Measurements from ENCODE around the gene VIPR2.
"Not testable (repeated sequence)": the region's sequence is repeated elsewhere in the genome, so short reads cannot be mapped to it uniquely, and the experiment has no call there.

Gene VIPR2

GRCh38 chr7:159088016-159088865 lies 56.4 kb downstream of the VIPR2 start:
- no peak for ATAC-seq

GRCh38 chr7:159086301-159086925 lies 58.3 kb downstream of the VIPR2 start:
- no peak for ATAC-seq

DNA sequence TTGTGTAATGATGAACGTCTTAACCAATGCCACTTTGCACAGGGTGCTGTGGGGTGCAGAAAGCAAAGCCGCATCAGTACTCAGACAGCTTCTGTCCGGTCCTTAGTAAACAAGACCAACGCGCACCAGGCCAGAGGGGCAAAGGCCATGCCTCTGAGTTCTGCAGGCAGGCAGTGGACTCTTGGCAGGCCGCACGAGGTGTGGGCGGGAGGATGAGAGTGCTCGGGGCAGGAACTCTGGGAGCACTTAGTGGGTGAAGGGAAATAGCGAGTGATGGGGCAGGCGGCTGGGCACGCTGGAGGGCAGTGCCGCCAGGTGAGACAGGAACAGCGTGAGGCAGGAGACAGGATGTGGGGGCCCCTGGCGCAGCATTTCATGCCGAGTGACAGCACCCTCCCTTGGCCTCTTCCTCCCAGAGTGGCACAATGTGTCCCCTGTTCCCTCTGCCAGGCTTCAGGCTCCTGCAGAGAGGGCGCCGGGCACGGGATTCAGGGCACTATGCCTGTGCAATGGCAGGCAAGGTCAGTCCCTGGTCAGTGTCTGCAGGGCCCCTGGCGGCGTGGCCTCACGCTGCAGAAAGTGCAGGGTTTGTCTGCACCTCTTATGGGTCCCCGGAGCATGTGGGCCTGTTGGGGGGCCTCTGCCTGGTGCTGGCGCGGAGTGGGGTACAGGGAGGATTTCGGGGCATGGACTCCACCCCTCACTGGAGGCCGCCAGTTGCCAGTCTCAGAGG lies 60.4 kb downstream of the VIPR2 start:
- ATAC-seq: no peak

DNA sequence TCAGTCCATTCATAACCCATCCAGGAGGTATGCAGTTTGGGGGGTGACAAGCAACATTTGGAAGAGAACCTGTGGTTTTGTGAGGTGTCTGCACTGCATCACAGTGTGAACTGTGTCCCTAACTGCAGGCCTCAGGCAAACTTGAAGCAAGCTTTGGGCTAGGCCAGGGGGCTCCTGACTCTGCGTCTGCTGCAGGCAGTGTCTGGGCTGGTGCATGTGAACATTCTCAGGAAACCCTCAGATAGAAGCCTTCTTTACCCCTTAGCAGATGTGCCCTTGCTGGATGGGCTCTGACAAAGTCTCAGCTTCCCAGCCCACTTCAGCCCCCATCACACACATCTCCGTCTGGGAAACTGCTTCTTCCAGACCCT lies 61.0 kb downstream of the VIPR2 start:
- no peak for ATAC-seq

- ATAC-seq: no peak
Measured at GRCh38 chr7:159083001-159083697, 61.5 kb downstream of the VIPR2 start.

- ATAC-seq: not testable (repeated sequence)
Measured at GRCh38 chr7:159082075-159082474, 62.6 kb downstream of the VIPR2 start.

- ATAC-seq: no peak
Measured at GRCh38 chr7:159078911-159079270, 65.8 kb downstream of the VIPR2 start.

DNA sequence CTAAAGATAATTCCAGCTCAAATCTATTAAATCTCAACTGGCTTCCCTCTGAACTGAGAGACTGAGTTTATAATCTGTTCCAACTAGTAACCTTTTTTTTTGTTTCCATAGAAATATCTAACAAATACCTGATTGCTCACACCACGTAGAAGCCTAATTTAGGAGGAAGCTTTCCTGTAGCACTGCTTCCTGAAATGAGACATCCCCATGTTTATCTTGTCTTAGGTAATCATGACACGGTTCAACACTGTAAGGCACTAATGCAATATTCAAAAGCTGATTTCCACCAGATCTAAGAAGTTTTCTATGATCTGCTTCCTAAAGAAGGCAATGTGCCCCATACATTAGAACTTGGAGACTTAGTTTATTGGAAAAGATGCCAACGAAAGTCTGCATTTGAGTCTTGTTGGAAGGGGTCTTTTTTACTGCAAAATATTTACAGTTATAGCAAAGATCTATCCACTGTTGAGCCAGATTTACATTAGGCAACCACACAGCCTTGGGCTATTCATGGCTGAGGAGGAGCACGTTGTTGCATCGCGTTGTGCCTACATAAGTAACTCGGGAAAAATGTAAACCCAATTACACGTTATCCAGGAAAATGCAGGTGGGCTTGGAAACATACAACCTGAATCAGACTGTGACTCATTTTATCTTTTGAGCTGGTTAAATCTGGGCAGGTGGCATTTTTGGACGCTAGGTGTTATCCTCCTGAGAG lies 66.3 kb downstream of the VIPR2 start:
- no peak for ATAC-seq

DNA sequence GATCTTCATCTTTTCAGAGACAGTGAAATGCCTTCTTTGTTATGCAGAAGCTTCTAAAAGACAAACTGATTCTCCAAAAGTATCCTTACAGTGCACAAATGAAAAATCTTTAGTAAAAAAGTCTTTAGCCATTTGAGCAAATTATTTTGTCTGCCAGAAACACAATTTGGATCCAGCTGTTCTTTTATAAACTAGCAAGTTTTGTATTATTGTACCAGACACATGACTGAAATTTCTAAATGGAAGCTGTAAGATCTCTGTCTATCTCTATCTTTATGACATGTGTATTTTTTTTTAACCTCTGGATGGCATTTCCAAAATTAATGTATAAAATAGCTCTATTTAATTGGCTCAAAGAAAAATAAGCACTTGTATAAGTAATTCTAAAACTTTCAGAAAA lies 68.3 kb downstream of the VIPR2 start:
- ATAC-seq: no peak

DNA sequence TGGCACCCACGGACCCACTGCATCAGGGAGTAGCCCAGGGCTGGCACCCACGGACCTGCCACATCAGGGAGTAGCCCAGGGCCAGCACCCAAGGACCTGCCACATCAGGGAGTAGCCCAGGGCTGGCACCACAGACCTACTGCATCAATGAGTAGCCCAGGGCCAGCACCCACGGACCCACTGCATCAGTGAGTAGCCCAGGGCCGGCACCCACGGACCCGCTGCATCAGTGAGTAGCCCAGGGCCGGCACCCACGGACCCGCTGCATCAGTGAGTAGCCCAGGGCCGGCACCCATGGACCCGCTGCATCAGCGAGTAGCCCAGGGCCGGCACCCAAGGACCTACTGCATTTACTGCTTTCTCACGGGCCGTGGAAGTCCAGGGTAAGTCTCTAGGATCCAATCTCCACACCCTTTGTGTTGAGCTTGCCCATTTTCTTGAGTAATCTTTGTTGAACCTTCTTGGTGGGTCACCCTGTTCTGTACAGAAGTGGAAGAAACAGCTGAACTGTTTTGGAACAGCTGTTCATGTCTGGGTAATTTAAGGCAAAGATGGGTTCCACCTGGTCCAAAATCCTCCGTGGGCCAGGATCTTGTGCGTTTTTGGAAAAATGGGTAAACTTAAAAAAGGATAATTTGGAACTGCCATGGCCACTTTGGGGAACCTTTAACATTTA lies 69.0 kb downstream of the VIPR2 start:
- no peak for ATAC-seq

GRCh38 chr7:159071260-159071659 lies 73.4 kb downstream of the VIPR2 start:
- ATAC-seq: no peak

DNA sequence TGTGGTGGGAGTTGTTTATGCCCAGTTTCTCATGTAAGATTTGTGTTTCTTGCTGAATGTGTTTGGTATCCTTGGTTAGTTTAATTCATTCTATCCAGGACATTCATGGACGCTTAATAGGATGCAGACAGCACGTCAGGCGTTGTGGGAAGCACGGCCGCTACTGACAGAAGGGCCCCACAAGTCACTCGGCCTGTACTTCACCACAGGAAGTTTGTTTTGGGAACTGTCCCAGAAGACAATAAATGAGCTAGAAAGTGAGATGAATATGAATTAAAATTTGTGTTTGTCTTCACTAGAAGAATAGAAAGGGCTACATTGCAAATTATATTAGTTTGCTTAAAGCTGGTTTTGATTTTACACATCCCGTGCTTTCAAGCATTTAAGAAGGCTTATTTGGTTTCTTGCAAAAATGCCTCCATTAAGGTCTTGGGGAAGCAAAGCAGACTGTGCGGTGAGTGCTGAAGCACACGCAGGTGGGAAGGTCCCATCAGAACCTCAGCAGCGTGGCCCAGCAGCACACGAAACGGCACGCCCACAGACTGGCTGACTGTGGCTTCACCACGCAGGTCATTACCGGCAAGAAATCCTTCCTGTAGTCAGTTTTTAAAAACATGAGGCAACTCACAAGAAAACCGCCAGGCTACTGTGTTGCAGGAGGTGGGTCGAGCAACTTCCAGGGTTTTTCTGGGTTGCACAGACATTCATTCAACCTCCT lies 74.1 kb downstream of the VIPR2 start:
- peak in 1 of 2 donors; percentile 24 for ATAC-seq

- ATAC-seq: no peak
Measured at GRCh38 chr7:159068893-159069448, 75.7 kb downstream of the VIPR2 start.

DNA sequence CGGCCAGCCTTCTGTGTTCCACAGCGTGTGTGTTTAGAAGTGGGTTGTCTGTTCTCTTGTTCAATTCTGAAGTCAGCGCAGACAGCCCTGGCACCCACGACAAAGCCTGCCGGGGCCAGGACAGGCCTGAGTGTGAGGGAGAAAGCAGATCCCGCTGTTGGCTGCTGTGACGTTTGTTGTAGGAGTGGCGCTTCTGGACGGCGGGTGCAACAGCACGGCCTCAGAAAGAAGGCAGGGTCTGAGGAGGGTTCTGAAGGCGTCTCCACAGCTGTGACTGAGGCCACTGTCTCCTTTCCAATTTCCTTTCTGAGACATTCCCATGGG lies 76.2 kb downstream of the VIPR2 start:
- ATAC-seq: no peak

DNA sequence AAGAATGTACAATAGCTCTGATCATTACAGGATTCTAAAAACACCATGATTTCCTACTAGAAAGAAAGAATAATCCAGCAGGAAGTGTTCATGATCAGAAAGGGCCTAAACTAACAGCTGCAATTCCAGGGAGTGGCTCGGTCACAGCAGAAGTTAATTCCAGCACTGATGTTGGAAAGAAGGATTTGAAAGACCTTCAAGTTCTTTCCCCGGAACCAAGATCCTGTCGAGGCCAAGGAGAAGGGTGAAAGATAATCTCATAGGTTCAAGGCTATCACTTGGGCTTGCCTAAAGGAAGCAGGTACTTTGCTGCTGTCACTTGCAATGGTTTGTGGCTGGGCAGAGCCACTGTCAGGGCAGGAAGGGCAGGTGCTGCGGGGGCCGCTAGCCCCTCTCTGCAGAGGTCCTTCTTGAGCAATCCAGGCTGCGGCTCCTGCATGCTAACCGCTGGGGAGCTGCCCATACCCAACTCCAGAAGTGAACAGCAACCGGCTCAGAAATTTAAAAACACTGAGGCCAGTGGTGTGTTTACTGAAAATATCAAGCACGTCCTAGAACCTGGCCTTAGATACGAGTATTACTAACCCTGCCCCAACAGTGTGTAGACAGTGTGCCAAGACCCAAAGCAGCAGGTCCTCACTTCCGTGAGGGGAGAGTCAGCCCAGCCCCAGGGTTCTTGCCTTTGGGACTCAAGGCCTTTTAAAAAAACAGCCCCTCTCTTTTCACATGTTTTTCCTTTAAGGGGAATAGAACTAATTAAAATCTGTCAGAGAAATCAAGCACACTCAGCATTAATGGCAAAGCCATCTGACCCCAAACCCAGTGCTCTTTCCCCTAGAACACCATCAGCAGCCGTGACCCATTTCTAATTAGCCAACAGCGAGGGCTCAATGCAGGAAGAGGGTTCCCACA lies 76.8 kb downstream of the VIPR2 start:
- ATAC-seq: no peak

GRCh38 chr7:159066816-159067575 lies 77.7 kb downstream of the VIPR2 start:
- no peak for ATAC-seq

DNA sequence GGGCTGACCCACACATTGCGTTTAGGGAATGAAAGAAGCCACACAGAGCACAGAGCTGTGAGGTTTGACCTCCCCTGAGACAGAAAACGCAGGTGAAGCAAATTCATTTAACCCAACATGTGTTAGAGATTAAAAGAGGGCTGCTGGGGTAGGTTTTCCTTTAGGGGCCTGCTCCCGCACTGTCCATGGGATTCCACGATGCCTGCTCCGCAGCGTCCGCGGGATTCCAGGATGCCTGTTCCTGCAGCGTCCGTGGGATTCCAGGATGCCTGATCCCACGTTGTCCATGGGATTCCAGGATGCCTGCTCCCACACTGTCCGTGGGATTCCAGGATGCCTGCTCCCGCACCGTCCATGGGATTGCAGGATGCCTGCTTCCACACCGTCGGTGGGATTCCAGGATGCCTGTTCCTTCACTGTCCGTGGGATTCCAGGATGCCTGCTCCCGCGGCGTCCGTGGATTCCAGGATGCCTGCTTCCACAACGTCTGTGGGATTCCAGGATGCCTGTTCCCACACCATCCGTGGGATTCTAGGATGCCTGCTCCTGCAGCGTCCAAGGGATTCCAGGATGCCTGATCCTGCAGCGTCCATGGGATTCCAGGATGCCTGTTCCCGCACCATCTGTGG lies 78.7 kb downstream of the VIPR2 start:
- ATAC-seq: no peak

DNA sequence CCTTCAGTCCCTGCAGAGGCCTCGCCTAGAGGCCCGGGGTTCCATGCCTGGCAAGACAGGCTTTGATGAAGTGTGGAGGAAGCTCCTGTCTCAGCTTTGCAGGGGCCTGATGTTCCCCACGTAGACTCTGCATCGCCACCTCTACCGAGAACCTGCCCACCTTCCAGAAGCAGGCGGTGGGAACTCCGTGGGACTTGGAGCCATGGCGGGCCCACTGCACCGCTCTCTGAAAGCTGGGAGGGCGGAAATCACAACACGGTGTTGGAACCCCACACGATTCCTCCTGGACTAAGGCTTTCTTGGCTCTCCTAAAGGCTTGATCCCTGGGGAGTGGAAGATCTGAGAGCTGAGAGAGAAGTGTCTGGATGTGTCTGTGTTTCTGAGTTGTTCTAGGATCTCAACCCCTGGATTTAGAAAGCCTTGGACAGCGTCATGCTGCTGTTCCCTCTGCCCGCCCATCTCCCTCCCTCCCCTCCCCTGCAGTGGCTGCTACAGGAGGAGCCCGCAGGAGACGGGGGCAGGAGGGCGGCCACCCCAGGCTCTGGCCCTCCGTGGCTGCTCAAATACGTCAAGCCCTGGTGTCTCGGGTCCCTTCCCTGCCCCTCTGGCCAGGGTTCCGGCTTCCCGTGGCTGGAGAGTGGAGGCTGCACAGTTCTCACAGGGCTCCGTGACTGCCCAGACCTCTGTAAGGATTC lies 79.7 kb downstream of the VIPR2 start:
- ATAC-seq: no peak

All from activated CD4-positive, CD25-positive, alpha-beta regulatory T cell treated with anti-CD3 and anti-CD28 coated beads, Interleukin-2, amount 50 U/mL, for 24 hours (primary cell).